ENCODE data around the gene NFIB. TPM values are rescaled to one million over a fixed set of nuclear protein-coding genes. Genes with fewer than 3 reads are reported as not detected.

NFIB gene
- 1.9 TPM for polyA plus RNA-seq (2013, experiment 1 of 2)
- polyA plus RNA-seq (2013, experiment 2 of 2) = 1.7 TPM

DNA sequence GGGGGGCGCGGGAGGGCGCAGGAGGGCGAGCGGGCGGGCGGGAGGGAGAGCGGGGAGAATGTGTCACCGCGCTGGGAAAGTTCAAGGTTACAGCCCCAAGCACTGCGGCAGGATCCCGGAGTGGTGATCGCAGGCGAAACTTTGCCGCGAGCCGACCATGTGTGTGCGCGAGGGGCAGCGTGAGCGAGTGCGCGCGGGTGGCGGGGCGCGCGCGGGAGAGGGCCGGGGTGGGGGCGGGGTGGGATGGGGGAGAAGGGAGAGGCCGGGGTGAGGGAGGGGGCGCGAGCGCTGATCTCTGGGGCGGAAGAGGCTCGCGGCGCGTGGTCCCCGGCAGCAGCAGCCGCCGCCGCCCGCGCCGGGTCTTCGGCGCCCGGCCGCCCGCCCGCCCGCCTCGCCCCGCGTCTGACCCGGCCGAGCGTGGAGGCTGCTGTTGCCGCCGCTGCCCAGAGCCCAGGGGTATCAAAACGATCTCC is at the start of gene NFIB:
NFIB (minus strand) TSS at position 191 of the 473 bp plus-strand sequence. CDS start 630 bp downstream, outside the sequence.
- no peaks in the 10 kb centered on the region for H3K36me3 ChIP-seq (ENCODE audit: control insufficient read depth, insufficient read depth, low read length)
- H3K27ac ChIP-seq (ENCODE audit: low read depth, low read length, severe bottlenecking) = no peak within 1 kb of the TSS
- H3K9me3 ChIP-seq (ENCODE audit: control insufficient read depth, low read length) = no peaks in the 10 kb centered on the region
- H3K4me1 ChIP-seq (ENCODE audit: control insufficient read depth, insufficient read depth, low read length, poor library complexity, severe bottlenecking) = peaks cover 3% of the 10 kb centered on the region
- peak within 1 kb of the TSS; percentile 53 for H3K4me3 ChIP-seq (ENCODE audit: extremely low read depth, insufficient read depth, low read length, poor library complexity, severe bottlenecking)
- WGBS, 2 experiments (ENCODE audit: insufficient coverage in 2 of 2) = 0 to 1% methylated on average over 21 to 24 of the region's 63 CpGs

DNA sequence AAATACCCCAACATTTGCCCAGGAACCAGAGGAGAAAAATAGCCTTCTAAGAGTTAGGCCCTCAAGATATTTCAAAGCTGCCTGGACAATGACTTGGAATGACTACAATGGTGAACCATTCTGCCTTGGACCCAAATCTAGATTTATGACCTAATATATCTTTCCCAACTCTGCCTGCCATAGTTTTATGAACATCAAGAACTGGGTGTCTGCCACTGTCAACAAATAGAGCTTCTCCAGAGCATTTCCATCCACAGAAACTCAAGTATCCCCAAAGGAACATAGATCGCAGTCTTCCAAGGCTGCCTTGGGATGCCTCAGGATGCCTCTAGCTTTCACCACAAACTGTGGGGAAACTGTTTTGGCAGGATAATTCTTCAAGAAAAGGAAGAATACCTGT is 48.2 kb upstream of the NFIB start:
- 83% methylated on average over 1 of the region's 1 CpG; no CpG with 5 or more reads in 1 of the 2 experiments for WGBS, 2 experiments (ENCODE audit: insufficient coverage in 2 of 2)
- H3K4me1 ChIP-seq (ENCODE audit: control insufficient read depth, insufficient read depth, low read length, poor library complexity, severe bottlenecking) = no peaks in the 10 kb centered on the region
- no peak overlapping the region for H3K4me3 ChIP-seq (ENCODE audit: extremely low read depth, insufficient read depth, low read length, poor library complexity, severe bottlenecking)

DNA sequence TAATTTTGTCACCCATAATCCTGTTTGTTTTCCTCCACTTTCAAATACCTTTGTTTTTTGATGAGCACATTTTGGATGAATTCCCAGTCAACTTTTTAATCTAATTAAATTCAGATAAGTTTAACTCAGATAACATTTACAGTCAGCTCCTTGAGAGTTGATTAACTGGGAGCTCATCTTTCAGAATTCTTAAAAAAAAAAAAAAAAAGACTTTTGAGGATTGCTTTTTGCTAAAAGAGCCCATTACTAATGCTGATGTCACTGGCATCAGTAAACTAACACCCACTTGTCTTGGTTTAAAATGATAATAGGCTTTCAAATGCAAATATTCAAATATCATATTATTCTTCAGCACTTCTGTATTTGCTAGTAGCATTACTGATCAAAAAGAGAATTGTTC is 47.1 kb upstream of the NFIB start:
- Histone ChIP-seq H3K9me3 (ENCODE audit: control insufficient read depth, low read length) (no peaks in the 10 kb centered on the region), H3K36me3 (ENCODE audit: control insufficient read depth, insufficient read depth, low read length) (no peaks in the 10 kb centered on the region), H3K4me1 (ENCODE audit: control insufficient read depth, insufficient read depth, low read length, poor library complexity, severe bottlenecking) (peaks cover 4% of the 10 kb centered on the region), H3K27ac (ENCODE audit: low read depth, low read length, severe bottlenecking) (no peak overlapping the region), H3K4me3 (ENCODE audit: extremely low read depth, insufficient read depth, low read length, poor library complexity, severe bottlenecking) (no peak overlapping the region)

More for the DNA sequence above, 48.2 kb upstream of the NFIB start:
- Histone ChIP-seq H3K27ac (ENCODE audit: low read depth, low read length, severe bottlenecking) (no peak overlapping the region), H3K36me3 (ENCODE audit: control insufficient read depth, insufficient read depth, low read length) (no peaks in the 10 kb centered on the region), H3K9me3 (ENCODE audit: control insufficient read depth, low read length) (no peaks in the 10 kb centered on the region)

DNA sequence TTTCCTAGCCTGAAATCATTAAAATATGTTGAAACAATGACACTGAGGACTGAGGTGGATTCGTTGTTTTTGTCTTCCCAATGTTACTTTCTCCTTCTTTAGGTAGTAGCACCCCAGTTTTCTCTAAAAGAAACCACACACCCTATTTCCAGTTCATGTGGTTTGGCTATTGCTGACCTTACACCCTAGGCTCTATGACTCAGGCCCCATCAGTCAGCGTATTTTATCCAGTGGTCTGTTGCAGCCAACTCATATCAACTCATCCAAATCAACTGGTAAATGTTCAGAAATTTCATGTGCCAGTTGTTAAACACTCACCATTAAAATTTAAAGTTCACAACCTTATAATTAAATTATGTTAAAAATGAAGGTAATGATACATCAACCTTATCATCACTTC is 44.6 kb upstream of the NFIB start:
- H3K4me1 ChIP-seq (ENCODE audit: control insufficient read depth, insufficient read depth, low read length, poor library complexity, severe bottlenecking) = peaks cover 4% of the 10 kb centered on the region
- H3K27ac ChIP-seq (ENCODE audit: low read depth, low read length, severe bottlenecking) = no peak overlapping the region
- no peak overlapping the region for H3K4me3 ChIP-seq (ENCODE audit: extremely low read depth, insufficient read depth, low read length, poor library complexity, severe bottlenecking)
- no peaks in the 10 kb centered on the region for H3K9me3 ChIP-seq (ENCODE audit: control insufficient read depth, low read length)
- 86 to 100% methylated on average over 2 of the region's 2 CpGs for WGBS, 2 experiments (ENCODE audit: insufficient coverage in 2 of 2)
- H3K36me3 ChIP-seq (ENCODE audit: control insufficient read depth, insufficient read depth, low read length) = no peaks in the 10 kb centered on the region

DNA sequence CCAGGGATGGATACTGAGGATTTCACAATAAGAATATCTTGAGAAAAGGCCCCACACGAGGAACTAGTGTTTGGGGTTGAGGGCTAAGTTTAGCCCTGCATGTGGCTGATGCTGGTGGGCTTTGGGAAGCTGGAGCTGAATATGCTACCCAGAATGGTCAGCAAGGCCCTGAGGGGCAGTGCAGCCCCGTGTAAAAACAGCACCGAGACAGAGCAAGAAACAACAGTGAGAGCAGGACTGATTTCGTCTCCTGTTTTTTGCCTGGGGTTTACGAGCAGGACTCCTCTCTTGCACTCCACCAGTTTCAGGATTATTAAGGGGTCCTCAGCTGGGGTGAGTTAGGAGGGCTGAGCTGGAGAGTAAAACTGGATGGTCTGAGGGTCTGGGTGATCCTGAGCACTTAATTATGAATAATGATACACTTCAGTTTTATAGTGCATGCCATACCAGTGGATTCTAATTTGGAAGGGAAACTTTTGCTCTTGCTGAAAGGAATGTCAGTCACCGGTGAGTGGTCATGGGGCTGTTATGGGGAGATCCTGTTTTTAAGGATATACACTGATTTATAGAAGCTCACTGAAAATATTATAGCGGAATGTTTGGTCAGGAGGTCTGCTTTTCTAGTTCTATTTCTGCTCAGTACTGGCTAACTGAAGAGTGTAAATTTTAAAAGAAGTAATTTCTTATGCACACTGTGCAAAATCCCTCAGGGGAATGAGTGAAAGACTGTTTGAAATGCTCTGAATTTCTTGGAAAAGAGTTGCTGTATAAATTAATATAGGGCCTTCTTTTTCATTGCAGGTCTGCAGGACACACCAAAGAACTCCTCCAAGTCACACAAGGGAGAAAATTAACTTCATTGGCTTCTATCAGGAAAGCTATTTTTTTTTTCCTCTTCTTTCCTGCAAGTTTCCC is 42.7 kb upstream of the NFIB start:
- Histone ChIP-seq H3K36me3 (ENCODE audit: control insufficient read depth, insufficient read depth, low read length) (no peaks in the 10 kb centered on the region), H3K4me3 (ENCODE audit: extremely low read depth, insufficient read depth, low read length, poor library complexity, severe bottlenecking) (no peak overlapping the region), H3K9me3 (ENCODE audit: control insufficient read depth, low read length) (no peaks in the 10 kb centered on the region), H3K4me1 (ENCODE audit: control insufficient read depth, insufficient read depth, low read length, poor library complexity, severe bottlenecking) (peaks cover 9% of the 10 kb centered on the region), H3K27ac (ENCODE audit: low read depth, low read length, severe bottlenecking) (no peak overlapping the region)
- WGBS, 2 experiments (ENCODE audit: insufficient coverage in 2 of 2) = 65 to 70% methylated on average over 3 to 5 of the region's 7 CpGs

DNA sequence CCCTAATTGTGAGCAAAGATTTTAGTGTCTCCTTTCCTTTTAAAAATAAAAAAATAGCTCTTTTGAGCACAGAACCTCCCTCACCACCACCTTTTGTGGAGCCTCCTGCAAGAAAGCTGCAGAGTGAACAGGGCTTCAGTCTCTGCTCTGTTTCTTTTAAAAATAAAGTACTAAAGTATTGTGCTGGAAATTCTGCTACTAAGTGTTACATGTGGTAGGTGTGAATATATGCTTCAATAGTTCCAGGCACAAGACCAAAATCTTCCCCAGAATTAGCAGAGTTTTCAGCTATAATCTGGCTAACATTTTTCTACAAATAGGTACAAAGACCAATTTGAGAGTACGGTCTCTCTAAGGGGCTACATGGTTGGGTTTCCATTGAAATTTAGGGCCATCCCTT is 40.3 kb upstream of the NFIB start:
- no CpG with 5 or more reads among the region's 1 CpG for WGBS, 2 experiments (ENCODE audit: insufficient coverage in 2 of 2)
- no peaks in the 10 kb centered on the region for H3K9me3 ChIP-seq (ENCODE audit: control insufficient read depth, low read length)
- peaks cover 24% of the 10 kb centered on the region for H3K4me1 ChIP-seq (ENCODE audit: control insufficient read depth, insufficient read depth, low read length, poor library complexity, severe bottlenecking)
- no peak overlapping the region for H3K4me3 ChIP-seq (ENCODE audit: extremely low read depth, insufficient read depth, low read length, poor library complexity, severe bottlenecking)
- H3K27ac ChIP-seq (ENCODE audit: low read depth, low read length, severe bottlenecking) = no peak overlapping the region
- no peaks in the 10 kb centered on the region for H3K36me3 ChIP-seq (ENCODE audit: control insufficient read depth, insufficient read depth, low read length)

DNA sequence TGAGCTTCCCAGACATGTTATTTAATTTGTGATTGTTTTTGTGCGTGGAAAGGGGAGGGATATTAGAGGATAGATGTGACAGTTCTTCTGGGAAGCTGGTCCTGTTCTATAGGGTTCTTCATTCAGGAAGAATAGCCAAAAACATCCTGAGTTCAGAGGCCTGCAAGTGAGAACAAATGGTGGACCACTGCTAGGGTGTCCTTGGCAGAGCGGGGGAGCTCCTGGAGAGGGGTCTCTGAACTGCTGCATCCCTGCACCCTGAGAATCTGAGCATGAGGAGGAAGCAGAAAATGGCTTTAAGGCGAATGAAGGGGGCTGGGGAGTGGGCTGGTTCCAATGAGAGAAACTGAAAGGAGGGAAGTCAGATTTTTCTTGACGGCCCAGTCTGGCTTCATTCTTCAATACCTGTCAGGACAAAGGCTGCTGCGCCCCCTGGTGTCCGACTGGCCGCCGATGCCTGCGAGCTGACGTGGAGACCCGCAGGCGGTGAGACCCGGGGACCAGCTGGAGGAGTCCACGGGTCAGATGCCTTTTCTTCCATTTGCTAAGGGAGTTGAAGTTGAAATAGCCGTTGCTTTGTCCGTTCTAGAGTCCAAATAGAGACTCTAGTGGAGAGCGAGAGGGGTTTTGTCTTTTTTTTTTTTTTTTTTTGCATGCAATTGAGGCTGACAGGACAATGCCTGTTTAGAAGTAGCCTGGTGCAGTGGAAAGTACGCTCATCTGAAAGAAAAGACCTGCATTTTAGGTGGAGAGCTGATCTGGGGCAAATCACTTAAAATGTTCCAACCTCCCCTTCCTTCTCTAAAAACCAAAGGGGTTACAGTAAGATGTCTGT is 39.5 kb upstream of the NFIB start:
- H3K4me3 ChIP-seq (ENCODE audit: extremely low read depth, insufficient read depth, low read length, poor library complexity, severe bottlenecking) = no peak overlapping the region
- WGBS, 2 experiments (ENCODE audit: insufficient coverage in 2 of 2) = 8 to 13% methylated on average over 15 to 16 of the region's 18 CpGs
- no peak overlapping the region for H3K27ac ChIP-seq (ENCODE audit: low read depth, low read length, severe bottlenecking)

DNA sequence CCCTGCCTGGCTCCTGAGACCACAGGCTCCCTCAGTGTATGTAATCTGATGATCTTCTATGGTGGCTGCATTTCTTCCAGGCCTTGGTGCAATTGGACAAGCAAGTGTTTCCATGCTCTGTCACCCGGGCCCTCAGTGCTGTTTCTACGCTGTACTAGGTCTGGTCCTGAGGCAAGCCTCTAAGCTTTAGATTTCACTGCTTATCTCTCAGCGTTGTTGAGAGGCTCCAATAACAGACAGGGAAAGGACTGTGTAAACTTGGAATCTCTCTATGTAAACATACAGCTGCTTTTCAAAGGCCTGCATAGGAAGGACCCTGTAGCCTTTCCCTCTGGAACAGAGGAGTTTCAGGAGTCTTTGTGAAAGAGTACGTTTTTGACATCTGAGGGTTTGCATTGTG is 38.6 kb upstream of the NFIB start:
- no peaks in the 10 kb centered on the region for H3K36me3 ChIP-seq (ENCODE audit: control insufficient read depth, insufficient read depth, low read length)
- H3K27ac ChIP-seq (ENCODE audit: low read depth, low read length, severe bottlenecking) = no peak overlapping the region
- WGBS, 2 experiments (ENCODE audit: insufficient coverage in 2 of 2) = 64 to 83% methylated on average over 3 to 4 of the region's 4 CpGs

More for the DNA sequence above, 39.5 kb upstream of the NFIB start:
- H3K36me3 ChIP-seq (ENCODE audit: control insufficient read depth, insufficient read depth, low read length) = no peaks in the 10 kb centered on the region
- H3K9me3 ChIP-seq (ENCODE audit: control insufficient read depth, low read length) = no peaks in the 10 kb centered on the region
- H3K4me1 ChIP-seq (ENCODE audit: control insufficient read depth, insufficient read depth, low read length, poor library complexity, severe bottlenecking) = peaks cover 32% of the 10 kb centered on the region

DNA sequence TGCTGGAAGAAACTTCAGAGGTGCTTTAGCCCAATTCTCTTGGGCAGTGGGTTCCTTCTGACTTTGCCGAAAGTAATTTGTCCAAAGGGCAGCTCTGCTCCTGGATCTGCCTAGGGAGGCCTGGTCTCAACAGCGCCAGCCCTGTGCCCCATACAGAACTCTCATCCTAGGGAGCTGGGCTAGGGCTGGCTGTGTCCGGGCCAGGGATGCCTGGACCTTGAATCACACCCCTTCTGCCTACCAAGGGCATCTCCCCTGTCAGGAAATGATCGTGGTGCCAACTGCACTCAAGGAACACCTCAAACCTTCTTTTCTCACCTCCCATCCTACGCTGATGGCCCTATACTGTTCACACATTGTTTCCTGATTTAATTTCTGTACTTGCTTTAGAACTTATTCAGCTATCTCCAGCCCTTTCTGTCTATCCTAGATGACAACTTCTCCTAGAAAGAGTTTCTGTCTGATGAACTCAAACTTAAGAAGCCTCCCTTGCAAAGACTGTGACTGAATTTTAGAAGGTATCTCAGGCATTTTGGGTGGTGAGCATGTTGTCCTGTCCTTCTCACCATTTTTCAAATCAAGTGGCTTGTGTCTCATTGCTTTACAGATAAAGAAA is 37.4 kb upstream of the NFIB start:
- Histone ChIP-seq H3K36me3 (ENCODE audit: control insufficient read depth, insufficient read depth, low read length) (no peaks in the 10 kb centered on the region), H3K27ac (ENCODE audit: low read depth, low read length, severe bottlenecking) (no peak overlapping the region), H3K9me3 (ENCODE audit: control insufficient read depth, low read length) (no peaks in the 10 kb centered on the region), H3K4me3 (ENCODE audit: extremely low read depth, insufficient read depth, low read length, poor library complexity, severe bottlenecking) (no peak overlapping the region), H3K4me1 (ENCODE audit: control insufficient read depth, insufficient read depth, low read length, poor library complexity, severe bottlenecking) (peaks cover 35% of the 10 kb centered on the region)
- WGBS, 2 experiments (ENCODE audit: insufficient coverage in 2 of 2) = 82 to 86% methylated on average over 5 of the region's 5 CpGs

More for the DNA sequence above, 38.6 kb upstream of the NFIB start:
- Histone ChIP-seq H3K4me3 (ENCODE audit: extremely low read depth, insufficient read depth, low read length, poor library complexity, severe bottlenecking) (no peak overlapping the region), H3K4me1 (ENCODE audit: control insufficient read depth, insufficient read depth, low read length, poor library complexity, severe bottlenecking) (peaks cover 37% of the 10 kb centered on the region), H3K9me3 (ENCODE audit: control insufficient read depth, low read length) (no peaks in the 10 kb centered on the region)

DNA sequence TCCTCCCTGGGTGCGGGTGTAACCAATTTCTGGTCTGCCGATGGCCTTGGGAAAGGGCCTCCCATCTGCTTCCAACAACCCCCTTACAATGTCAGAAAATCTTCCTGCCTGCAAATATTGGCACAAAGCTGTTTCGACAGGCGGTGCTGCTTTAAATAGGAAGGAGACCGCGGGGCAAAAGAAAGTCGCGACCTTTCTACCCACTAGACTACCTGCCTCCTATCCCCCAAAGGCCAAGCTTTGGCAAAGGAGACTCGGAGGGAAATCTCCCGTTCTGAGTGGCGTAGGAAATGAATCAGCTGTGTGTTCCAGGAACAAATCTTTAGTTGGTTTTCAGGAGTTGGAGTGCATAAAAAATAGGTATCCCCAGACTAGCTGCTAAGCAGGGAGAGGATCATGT is 36.8 kb upstream of the NFIB start:
- Histone ChIP-seq H3K36me3 (ENCODE audit: control insufficient read depth, insufficient read depth, low read length) (no peaks in the 10 kb centered on the region), H3K4me1 (ENCODE audit: control insufficient read depth, insufficient read depth, low read length, poor library complexity, severe bottlenecking) (peaks cover 33% of the 10 kb centered on the region), H3K4me3 (ENCODE audit: extremely low read depth, insufficient read depth, low read length, poor library complexity, severe bottlenecking) (no peak overlapping the region), H3K27ac (ENCODE audit: low read depth, low read length, severe bottlenecking) (no peak overlapping the region), H3K9me3 (ENCODE audit: control insufficient read depth, low read length) (no peaks in the 10 kb centered on the region)
- WGBS, 2 experiments (ENCODE audit: insufficient coverage in 2 of 2) = 18 to 41% methylated on average over 4 to 6 of the region's 11 CpGs

All from mesodermal cell (in vitro differentiated cells).